OCI-LY7 (cell line): ENCODE measurements around the gene SPAG5. TPM values are rescaled to one million over a fixed set of nuclear protein-coding genes. Genes with fewer than 3 reads are reported as not detected.

Experiments used
- BruUV-seq: library from RNA; stranded (reverse); fragments of 400-500 nt; replicated peaks from 2 replicates; lab custom pipeline; 2021; lab: Mats Ljungman, UMichigan
- CTCF ChIA-PET: fragments of 300-600 bp; sonication (Branson Sonifier 250); formaldehyde crosslinking; loops from one replicate; lab custom pipeline; 2022; ENCODE audit warnings: antibody characterized with exemption; ENCODE audit not compliant: unreplicated experiment; lab: Charles Lee
- POLR2A ChIA-PET: fragments of 300-600 bp; sonication (Branson Sonifier 250); formaldehyde crosslinking; loops from one replicate; lab custom pipeline; 2022; ENCODE audit warnings: antibody characterized with exemption; lab: Charles Lee
- DNase-seq: peaks from one replicate; pipeline ENCODE4 v3.0.0-alpha.2; 2015; ENCODE audit warnings: low spot score
- H2AFZ ChIP-seq: fragments of 200-600 bp; sonication (generic), shearing (Covaris generic); 2 replicates; pipeline ENCODE4 v1.6.1; 2014; ENCODE audit warnings: mild to moderate bottlenecking, antibody characterized with exemption, low read length, moderate library complexity
- H3K27ac ChIP-seq: fragments of 200-600 bp; sonication (generic); 2 replicates; pipeline ENCODE4 v1.5.1; 2014; ENCODE audit warnings: mixed run types, low read depth, mild to moderate bottlenecking, moderate library complexity, low read length, inconsistent platforms; ENCODE audit not compliant: poor library complexity, severe bottlenecking
- H3K36me3 ChIP-seq: fragments of 200-600 bp; sonication (generic); 2 replicates; pipeline ENCODE4 v1.6.1; 2014; ENCODE audit warnings: mild to moderate bottlenecking, antibody characterized with exemption, low read length, moderate library complexity, mixed read lengths; ENCODE audit not compliant: insufficient read depth
- H3K4me1 ChIP-seq: fragments of 200-600 bp; sonication (generic); 2 replicates; pipeline ENCODE4 v1.5.1; 2014; ENCODE audit warnings: mild to moderate bottlenecking, low read length; ENCODE audit not compliant: insufficient read depth, poor library complexity, severe bottlenecking
- H3K4me2 ChIP-seq: fragments of 200-600 bp; sonication (generic); 2 replicates; pipeline ENCODE4 v1.6.1; 2014; ENCODE audit warnings: mild to moderate bottlenecking, low read length
- H3K4me3 ChIP-seq: fragments of 200-600 bp; sonication (generic); 2 replicates; pipeline ENCODE4 v1.5.1; 2014; ENCODE audit warnings: mild to moderate bottlenecking, low read depth, low read length; ENCODE audit not compliant: poor library complexity, severe bottlenecking
- H3K79me2 ChIP-seq: fragments of 200-600 bp; sonication (generic); 2 replicates; pipeline ENCODE4 v1.6.1; 2016; ENCODE audit warnings: low read depth, mild to moderate bottlenecking, low read length, moderate library complexity, mixed read lengths; ENCODE audit not compliant: insufficient read depth
- H3K9me2 ChIP-seq: fragments of 200-600 bp; sonication (generic); 2 replicates; pipeline ENCODE4 v1.6.1; 2016; ENCODE audit warnings: mild to moderate bottlenecking, low read length, mixed read lengths; ENCODE audit not compliant: insufficient read depth
- H3K9me3 ChIP-seq: fragments of 200-600 bp; sonication (generic); 2 replicates; pipeline ENCODE4 v1.6.1; 2014; ENCODE audit warnings: mild to moderate bottlenecking, mixed run types, low read length, mixed read lengths
- H4K20me1 ChIP-seq: fragments of 200-600 bp; sonication (generic); 2 replicates; pipeline ENCODE4 v1.6.1; 2014; ENCODE audit warnings: mild to moderate bottlenecking, antibody characterized with exemption, low read length, moderate library complexity, mixed read lengths; ENCODE audit not compliant: insufficient read depth
- EZH2phosphoT487 ChIP-seq: fragments of 200-600 bp; sonication (generic); IDR thresholded peaks from 2 replicates; pipeline ENCODE4 v1.6.1; 2018; ENCODE audit warnings: low read depth, borderline replicate concordance, mild to moderate bottlenecking, mixed run types, antibody characterized with exemption, low read length, moderate library complexity, mixed read lengths
- intact Hi-C: fragments of 100-400 bp; cut with micrococcal nuclease; formaldehyde crosslinking; loops from one replicate; pipeline ENCODE4 v1.10.0; 2022; ENCODE audit not compliant: unreplicated experiment
- total RNA-seq, 2 experiments: library from RNA; depleted of rRNA in 1 of 2; stranded (reverse); fragments of >200 nt in 1 of 2; shearing (Covaris generic) in 1 of 2; gene quantifications; 2 replicates each; pipeline ENCODE4 v1.2.3, GENCODE V29; 2014 to 2022
- TF ChIP-seq, protein P1 (sequence below): fragments of 200-600 bp; sonication (generic); conservative IDR thresholded peaks from 2 replicates; pipeline ENCODE4 v1.5.1; 2014; ENCODE audit warnings: mild to moderate bottlenecking, antibody characterized with exemption, low read length, moderate library complexity, mixed read lengths

The SPAG5 gene
- total RNA-seq, 2 experiments from 2014 or later = 152 to 161 TPM

DNA sequence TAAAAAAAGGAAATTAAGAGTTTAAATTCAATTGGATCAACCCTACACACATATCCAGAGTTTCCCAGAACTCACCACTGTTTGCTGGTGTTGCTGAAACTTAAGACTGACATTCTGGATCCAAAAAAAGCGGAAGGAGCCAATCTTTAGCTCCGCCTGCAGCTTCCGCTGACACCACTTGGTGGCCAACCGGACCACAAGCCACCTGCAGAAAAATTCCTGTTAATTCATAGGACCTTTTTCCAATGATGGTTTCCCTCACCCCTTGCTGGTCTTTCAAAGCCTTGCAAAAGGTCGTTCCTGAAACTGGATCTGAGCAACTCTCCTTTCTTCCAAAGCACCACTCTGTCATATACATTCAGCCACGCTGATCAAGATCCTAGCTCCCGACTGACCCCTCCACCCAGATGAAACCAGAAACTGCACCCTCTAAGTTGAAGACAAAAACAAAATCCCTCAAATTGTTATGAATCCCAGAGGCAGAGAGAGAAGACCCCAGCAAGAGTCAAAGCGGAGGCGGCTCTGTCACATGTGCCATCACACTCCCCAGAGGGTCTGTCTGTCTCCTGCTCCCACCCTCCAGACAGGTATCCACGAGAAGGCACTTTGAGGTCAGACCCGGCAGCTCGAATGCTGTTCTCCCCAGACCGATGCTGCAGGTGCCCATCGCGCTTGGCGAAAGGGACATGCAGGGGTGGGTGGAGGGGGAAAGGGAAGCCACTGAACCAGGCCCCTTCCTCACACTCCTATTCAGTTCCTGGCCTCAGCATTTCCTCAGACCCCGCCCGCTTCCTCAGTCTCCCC is 45.4 kb upstream of the SPAG5 start:
- TF ChIP-seq, protein P1, sequence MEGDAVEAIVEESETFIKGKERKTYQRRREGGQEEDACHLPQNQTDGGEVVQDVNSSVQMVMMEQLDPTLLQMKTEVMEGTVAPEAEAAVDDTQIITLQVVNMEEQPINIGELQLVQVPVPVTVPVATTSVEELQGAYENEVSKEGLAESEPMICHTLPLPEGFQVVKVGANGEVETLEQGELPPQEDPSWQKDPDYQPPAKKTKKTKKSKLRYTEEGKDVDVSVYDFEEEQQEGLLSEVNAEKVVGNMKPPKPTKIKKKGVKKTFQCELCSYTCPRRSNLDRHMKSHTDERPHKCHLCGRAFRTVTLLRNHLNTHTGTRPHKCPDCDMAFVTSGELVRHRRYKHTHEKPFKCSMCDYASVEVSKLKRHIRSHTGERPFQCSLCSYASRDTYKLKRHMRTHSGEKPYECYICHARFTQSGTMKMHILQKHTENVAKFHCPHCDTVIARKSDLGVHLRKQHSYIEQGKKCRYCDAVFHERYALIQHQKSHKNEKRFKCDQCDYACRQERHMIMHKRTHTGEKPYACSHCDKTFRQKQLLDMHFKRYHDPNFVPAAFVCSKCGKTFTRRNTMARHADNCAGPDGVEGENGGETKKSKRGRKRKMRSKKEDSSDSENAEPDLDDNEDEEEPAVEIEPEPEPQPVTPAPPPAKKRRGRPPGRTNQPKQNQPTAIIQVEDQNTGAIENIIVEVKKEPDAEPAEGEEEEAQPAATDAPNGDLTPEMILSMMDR = peak; percentile 80
- no peak for TF ChIP-seq EZH2phosphoT487
- Histone ChIP-seq H3K36me3 (peaks cover 64% of the 10 kb centered on the region), H3K4me3 (peak overlapping the region; percentile 95), H3K27ac (peak overlapping the region; percentile 70), H2AFZ (peak overlapping the region; percentile 61; the same call in 1 of the 2 replicates), H3K9me3 (no peaks in the 10 kb centered on the region), H3K4me2 (peak overlapping the region; percentile 76), H3K9me2 (no peaks in the 10 kb centered on the region), H3K4me1 (peaks cover 32% of the 10 kb centered on the region), H3K79me2 (peaks cover 37% of the 10 kb centered on the region), H4K20me1 (peaks cover 9% of the 10 kb centered on the region; the same call in 1 of the 2 replicates)
- intact Hi-C loops = no loop called here
- BruUV-seq = no TSS peak
- DNase-seq = peak; percentile 74
- POLR2A ChIA-PET = interaction anchor here (0.7 to 3.3 kb wide), 10 partner anchors 10 to 1012 kb away, joined by 3 to 17 read pairs (median 3); partner anchors contain the start of genes ALDOC, SDF2 and SUPT6H
- CTCF ChIA-PET = interaction anchor here (0.9 to 2.3 kb wide), 3 partner anchors 18 to 34 kb away, joined by 3 to 13 read pairs (median 3); partner anchors contain the start of genes SDF2 and SUPT6H

DNA sequence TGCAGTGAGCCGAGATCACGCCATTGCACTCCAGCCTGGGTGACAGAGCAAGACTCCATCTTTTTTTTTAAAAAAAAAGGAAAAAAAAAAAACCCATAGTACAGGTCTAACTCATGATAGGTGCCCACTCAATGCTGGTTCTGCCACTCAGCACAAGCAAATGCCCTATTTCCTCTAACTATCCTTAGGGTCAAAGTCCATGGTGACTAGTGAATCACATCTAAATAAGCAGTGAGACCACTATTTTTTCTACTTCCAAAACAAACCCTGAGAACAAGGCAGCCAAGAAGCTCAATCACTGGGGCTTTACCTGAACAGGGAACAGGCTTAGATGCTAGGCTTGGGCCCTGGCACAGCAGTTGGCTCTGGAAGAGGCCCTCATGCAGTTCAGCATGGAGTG is 42.8 kb upstream of the SPAG5 start:
- Histone ChIP-seq H3K79me2 (peaks cover 37% of the 10 kb centered on the region), H3K4me1 (peaks cover 23% of the 10 kb centered on the region), H4K20me1 (peaks cover 9% of the 10 kb centered on the region; the same call in 1 of the 2 replicates), H2AFZ (no peak overlapping the region), H3K9me3 (no peaks in the 10 kb centered on the region), H3K9me2 (no peaks in the 10 kb centered on the region), H3K4me2 (no peak overlapping the region), H3K27ac (no peak overlapping the region), H3K4me3 (no peak overlapping the region), H3K36me3 (peaks cover 72% of the 10 kb centered on the region)
- no peak for TF ChIP-seq EZH2phosphoT487
- TF ChIP-seq, protein P1 = no peak
- DNase-seq = no peak
- POLR2A ChIA-PET = interaction anchor here (0.5 to 0.7 kb wide), 3 partner anchors 8 to 173 kb away, joined by 4 to 5 read pairs (median 4); partner anchors contain the start of gene PROCA1
- intact Hi-C loops = no loop called here
- BruUV-seq = no TSS peak
- CTCF ChIA-PET = no interaction called here

DNA sequence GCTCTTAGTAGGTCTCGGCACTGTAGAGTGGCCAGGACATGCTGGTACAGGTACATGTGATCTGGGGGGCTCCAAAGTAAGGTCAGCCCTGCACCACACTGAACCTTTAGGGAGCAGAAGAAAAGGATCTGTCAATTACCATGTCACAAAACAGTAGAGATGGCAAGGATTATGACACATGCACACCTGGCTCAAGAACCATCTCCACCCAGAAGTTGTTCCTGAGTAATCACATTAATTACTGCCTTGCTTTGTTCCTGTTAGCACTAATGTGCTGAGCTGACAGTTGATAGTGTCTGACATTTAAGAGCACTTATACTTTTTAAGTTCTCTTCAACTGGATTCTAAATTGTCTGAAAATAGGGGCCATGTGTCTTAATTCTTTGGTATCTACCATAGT is 36.7 kb upstream of the SPAG5 start:
- no peaks in the 10 kb centered on the region for H4K20me1 ChIP-seq
- no peaks in the 10 kb centered on the region for H3K4me1 ChIP-seq
- intact Hi-C loops = no loop called here
- CTCF ChIA-PET = no interaction called here
- DNase-seq = no peak
- no peak overlapping the region for H3K4me3 ChIP-seq
- H3K36me3 ChIP-seq = peaks cover 98% of the 10 kb centered on the region
- TF ChIP-seq EZH2phosphoT487 = no peak
- TF ChIP-seq, protein P1 = no peak
- H3K4me2 ChIP-seq = no peak overlapping the region
- POLR2A ChIA-PET = no interaction called here
- H2AFZ ChIP-seq = no peak overlapping the region
- no peaks in the 10 kb centered on the region for H3K9me3 ChIP-seq
- no peak overlapping the region for H3K27ac ChIP-seq
- no peaks in the 10 kb centered on the region for H3K9me2 ChIP-seq
- no TSS peak for BruUV-seq
- H3K79me2 ChIP-seq = peaks cover 14% of the 10 kb centered on the region; the same call in 1 of the 2 replicates
